ENCODE results near the gene MASTL. TPM values are rescaled to one million over a fixed set of nuclear protein-coding genes. Genes with fewer than 3 reads are reported as not detected.

Gene MASTL
- total RNA-seq, 1 donor, result 26.8 TPM

DNA sequence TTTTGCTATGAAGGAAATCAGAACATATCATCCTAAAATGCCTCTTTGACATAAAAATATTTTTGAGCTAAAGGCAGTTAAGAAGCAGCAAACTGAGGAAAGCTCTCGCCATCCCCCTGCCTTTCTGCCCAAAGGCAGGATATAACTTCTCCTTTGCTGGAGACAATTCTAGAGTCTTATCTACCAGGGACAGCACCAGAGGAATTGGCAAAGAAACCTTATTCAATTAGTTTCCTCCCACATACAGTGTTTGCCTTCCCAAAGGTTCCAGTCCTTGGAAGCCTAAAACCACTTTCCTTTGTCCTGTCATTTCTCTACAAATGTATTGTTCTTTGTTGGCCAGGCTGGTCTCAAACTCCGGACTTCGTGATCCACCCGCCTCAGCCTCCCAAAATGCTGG lies 33.7 kb downstream of the MASTL start:
- H3K9me3 ChIP-seq (ENCODE audit: low read depth, low read length), result no peaks in the 10 kb centered on the region
- no peak overlapping the region for H3K4me3 ChIP-seq (ENCODE audit: low read length)
- H3K4me1 ChIP-seq (ENCODE audit: insufficient read depth, low read length), result no peaks in the 10 kb centered on the region
- no peaks in the 10 kb centered on the region for H3K27me3 ChIP-seq (ENCODE audit: insufficient read depth, low read length)

DNA sequence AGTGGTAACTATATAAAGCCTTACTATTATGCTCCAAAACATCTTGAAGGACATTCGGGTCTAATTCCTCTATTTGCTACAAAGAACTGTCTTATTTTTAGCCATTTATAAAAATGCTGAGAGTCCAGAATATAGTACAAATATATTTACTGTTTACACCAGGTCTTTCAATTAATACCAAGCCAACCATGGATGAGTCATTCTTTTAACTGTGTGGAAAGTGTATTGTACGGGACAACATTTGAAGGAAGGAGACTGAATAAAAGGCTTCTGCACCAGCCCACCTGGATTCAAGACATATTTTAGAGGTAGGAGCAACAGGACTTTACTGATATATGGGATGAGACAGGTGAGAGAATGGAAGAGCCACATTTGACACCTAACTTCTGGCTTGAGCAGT lies 35.4 kb downstream of the MASTL start:
- no peaks in the 10 kb centered on the region for H3K9me3 ChIP-seq (ENCODE audit: low read depth, low read length)
- no peak overlapping the region for H3K4me3 ChIP-seq (ENCODE audit: low read length)
- no peaks in the 10 kb centered on the region for H3K27me3 ChIP-seq (ENCODE audit: insufficient read depth, low read length)
- H3K4me1 ChIP-seq (ENCODE audit: insufficient read depth, low read length), result no peaks in the 10 kb centered on the region

GRCh38 chr10:27192284-27192683 lies 37.1 kb downstream of the MASTL start:
- Histone ChIP-seq H3K4me3 (ENCODE audit: low read length) (no peak overlapping the region), H3K9me3 (ENCODE audit: low read depth, low read length) (no peaks in the 10 kb centered on the region), H3K27me3 (ENCODE audit: insufficient read depth, low read length) (no peaks in the 10 kb centered on the region), H3K4me1 (ENCODE audit: insufficient read depth, low read length) (no peaks in the 10 kb centered on the region)

DNA sequence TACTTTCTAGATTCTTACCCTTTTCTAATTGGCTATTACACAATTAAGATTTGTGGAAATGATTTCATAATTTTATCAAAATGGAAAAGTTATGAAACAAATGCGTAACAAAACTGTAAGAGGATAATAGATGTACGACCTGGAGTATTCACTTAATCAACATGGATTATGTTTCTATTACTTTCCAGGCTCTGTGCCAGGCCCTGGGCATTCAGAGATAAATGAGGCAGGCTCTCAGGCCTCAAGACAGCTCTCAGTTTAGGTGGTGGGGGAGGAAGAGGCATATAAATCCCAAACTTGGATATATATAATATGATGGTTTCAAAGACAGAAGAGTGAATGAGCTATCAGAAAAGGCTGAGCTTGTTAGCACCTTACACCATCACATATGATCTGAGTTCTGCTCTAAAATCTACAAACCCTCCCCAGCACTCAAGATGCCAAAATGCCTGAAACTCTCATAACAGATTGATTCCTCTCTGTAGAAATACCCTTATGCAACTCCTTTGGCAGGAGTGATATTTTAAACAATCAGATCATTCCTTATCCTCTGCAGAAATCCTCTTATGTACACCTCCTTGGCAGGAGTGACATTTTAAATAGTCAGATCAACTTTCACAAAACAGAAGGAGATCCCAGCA lies 42.9 kb downstream of the MASTL start:
- Histone ChIP-seq H3K9me3 (ENCODE audit: low read depth, low read length) (no peaks in the 10 kb centered on the region), H3K4me1 (ENCODE audit: insufficient read depth, low read length) (no peaks in the 10 kb centered on the region), H3K27me3 (ENCODE audit: insufficient read depth, low read length) (no peaks in the 10 kb centered on the region), H3K4me3 (ENCODE audit: low read length) (no peak overlapping the region)

DNA sequence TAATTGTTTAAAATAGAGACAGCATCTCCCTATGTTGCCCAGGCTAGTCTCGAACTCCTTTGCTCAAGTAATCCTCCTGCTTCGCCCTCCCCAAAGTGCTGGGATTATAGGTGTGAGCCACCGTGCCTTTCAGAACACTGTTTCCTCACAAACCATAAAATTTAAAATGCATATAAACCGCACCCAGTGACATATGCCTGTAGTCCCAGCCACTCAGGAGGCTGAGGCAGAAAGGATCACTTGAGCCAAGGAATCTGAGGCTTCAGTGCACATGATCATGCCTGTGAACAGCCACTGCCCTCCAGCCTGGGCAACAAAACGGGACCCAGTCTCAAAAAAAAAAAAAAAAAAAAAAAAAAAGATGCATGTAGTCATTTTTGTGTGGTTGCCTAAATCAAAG lies 48.7 kb downstream of the MASTL start:
- H3K27me3 ChIP-seq (ENCODE audit: insufficient read depth, low read length), result no peaks in the 10 kb centered on the region
- no peaks in the 10 kb centered on the region for H3K4me1 ChIP-seq (ENCODE audit: insufficient read depth, low read length)
- no peaks in the 10 kb centered on the region for H3K9me3 ChIP-seq (ENCODE audit: low read depth, low read length)
- no peak overlapping the region for H3K4me3 ChIP-seq (ENCODE audit: low read length)

DNA sequence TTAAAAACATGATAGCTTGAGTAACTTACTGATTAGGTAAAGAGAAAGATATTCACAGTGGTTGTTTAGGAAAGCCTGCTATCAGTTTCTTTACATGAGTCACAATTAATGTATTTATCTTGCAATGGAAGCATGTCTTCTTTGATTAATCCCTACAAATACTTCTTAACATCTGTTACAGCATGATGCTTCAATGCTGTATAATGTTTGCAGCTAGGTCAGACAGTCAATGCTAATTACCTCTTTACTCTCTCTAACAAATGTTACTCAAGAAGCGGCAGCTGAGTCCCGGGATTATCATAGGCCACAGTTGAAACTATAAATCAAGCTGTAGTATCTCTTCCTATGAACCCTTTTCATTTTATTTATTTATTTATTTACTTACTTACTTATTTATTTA lies 52.2 kb downstream of the MASTL start:
- H3K9me3 ChIP-seq (ENCODE audit: low read depth, low read length), result no peaks in the 10 kb centered on the region
- no peaks in the 10 kb centered on the region for H3K4me1 ChIP-seq (ENCODE audit: insufficient read depth, low read length)
- H3K4me3 ChIP-seq (ENCODE audit: low read length), result no peak overlapping the region
- no peaks in the 10 kb centered on the region for H3K27me3 ChIP-seq (ENCODE audit: insufficient read depth, low read length)

DNA sequence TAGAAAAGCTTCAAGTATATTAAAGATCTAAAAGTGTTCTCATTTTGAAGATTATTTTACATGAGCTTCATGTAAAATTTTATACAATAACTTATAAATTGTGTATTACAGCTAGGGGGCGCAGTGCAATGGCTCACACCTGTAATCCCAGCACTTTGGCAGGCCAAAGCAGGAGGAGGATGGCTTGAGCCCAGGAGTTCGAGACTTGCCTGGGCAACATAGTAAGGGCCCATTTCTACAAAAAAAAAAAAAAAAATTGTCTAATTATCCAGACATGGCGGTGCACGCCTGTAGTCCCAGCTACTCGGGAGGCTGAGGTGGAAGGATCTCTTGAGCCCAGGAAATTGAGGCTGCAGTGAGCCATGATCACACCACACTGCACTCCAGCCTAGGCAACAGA lies 68.8 kb downstream of the MASTL start:
- peaks cover 11% of the 10 kb centered on the region for H3K4me1 ChIP-seq (ENCODE audit: insufficient read depth, low read length)
- no peaks in the 10 kb centered on the region for H3K9me3 ChIP-seq (ENCODE audit: low read depth, low read length)
- no peak overlapping the region for H3K4me3 ChIP-seq (ENCODE audit: low read length)
- H3K27me3 ChIP-seq (ENCODE audit: insufficient read depth, low read length), result no peaks in the 10 kb centered on the region

DNA sequence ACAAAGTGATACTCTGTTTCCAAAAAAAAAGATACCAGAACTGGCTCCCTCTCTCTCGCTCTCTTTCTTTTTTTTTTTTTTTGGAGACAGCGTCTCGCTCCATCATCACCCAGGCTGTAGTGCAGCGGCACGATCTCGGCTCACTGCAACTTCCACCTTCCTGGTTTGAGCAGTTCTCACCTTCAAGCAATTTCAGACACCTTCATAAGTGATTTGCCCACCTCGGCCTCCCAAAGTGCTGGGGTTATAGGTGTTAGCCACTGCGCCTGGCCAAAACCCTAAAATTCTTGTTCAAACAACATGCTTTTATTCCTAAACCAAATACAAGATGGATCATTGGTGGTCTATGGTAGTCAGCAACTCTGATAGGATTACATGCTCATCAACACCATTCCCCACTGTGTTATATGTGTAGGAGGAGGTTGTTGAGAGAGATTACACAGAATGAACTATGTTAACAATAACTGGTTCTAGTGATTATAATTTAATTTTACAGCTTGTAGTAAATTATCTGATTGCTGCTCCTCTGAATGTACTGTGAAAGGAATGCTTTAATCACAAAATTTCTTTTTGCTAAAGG lies 69.9 kb downstream of the MASTL start:
- Histone ChIP-seq H3K27me3 (ENCODE audit: insufficient read depth, low read length) (no peaks in the 10 kb centered on the region), H3K4me3 (ENCODE audit: low read length) (no peak overlapping the region), H3K9me3 (ENCODE audit: low read depth, low read length) (no peaks in the 10 kb centered on the region), H3K4me1 (ENCODE audit: insufficient read depth, low read length) (peaks cover 11% of the 10 kb centered on the region)

GRCh38 chr10:27225642-27226257 lies 70.6 kb downstream of the MASTL start:
- Histone ChIP-seq H3K9me3 (ENCODE audit: low read depth, low read length) (no peaks in the 10 kb centered on the region), H3K27me3 (ENCODE audit: insufficient read depth, low read length) (no peaks in the 10 kb centered on the region), H3K4me1 (ENCODE audit: insufficient read depth, low read length) (peaks cover 11% of the 10 kb centered on the region), H3K4me3 (ENCODE audit: low read length) (no peak overlapping the region)

- no peaks in the 10 kb centered on the region for H3K27me3 ChIP-seq (ENCODE audit: insufficient read depth, low read length)
- peaks cover 7% of the 10 kb centered on the region for H3K4me1 ChIP-seq (ENCODE audit: insufficient read depth, low read length)
- H3K9me3 ChIP-seq (ENCODE audit: low read depth, low read length), result no peaks in the 10 kb centered on the region
- no peak overlapping the region for H3K4me3 ChIP-seq (ENCODE audit: low read length)
Observed at GRCh38 chr10:27230022-27230421, 74.9 kb downstream of the MASTL start.

DNA sequence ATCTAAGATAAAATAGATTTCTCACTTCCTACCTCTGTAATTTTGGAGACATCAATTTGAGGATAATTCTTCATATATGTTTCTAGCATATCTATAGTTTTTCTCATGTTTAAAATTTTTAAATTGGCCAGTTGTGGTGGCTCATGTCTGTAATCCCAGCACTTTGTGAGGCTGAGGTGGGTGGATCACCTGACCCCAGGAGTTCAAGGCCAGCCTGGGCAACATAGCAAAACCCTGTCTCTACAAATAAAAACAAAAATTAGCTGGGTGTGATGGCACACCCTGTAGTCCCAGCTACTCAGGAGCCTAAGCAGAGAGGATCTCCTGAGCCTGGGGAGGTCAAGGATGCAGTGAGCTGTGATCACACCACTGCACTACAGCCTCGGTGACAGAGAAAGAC lies 80.6 kb downstream of the MASTL start:
- H3K4me1 ChIP-seq (ENCODE audit: insufficient read depth, low read length), result peaks cover 16% of the 10 kb centered on the region
- H3K27me3 ChIP-seq (ENCODE audit: insufficient read depth, low read length), result no peaks in the 10 kb centered on the region
- no peak overlapping the region for H3K4me3 ChIP-seq (ENCODE audit: low read length)
- H3K9me3 ChIP-seq (ENCODE audit: low read depth, low read length), result no peaks in the 10 kb centered on the region

Other genes starting within 250 kb of the MASTL start
- 6.3 TPM for gene ANKRD26, start 54.9 kb upstream of the MASTL start, total RNA-seq
- 152 TPM for gene YME1L1, start 968 bp upstream of the MASTL start, total RNA-seq
- gene ACBD5, start 85.4 kb downstream of the MASTL start, total RNA-seq, result 35.8 TPM

Data from mononuclear cell (primary cell).